ENCODE results near the gene AMD1.

AMD1 gene

DNA sequence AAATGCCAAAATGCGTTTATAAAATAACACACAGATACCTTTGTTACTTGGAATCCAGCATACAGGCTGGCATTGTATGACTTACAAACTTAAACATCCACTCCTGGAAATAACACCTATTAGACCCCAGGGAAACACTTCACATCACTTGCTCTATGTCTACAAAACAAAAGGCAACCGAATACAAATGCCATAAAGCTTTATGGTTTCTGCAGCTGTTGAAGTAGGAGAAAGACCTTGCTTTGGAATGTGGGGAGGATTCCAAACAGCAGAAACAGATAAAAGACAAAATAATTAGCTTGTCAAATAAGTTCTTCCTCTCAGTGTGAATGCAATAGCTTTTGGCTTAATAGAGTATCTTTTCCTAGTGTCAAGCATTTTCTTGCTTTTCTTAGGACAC lies 9.8 kb upstream of the AMD1 start:
- no peak for DNase-seq (ENCODE audit: extremely low read depth, low read depth)
- TF ChIP-seq, protein P1, sequence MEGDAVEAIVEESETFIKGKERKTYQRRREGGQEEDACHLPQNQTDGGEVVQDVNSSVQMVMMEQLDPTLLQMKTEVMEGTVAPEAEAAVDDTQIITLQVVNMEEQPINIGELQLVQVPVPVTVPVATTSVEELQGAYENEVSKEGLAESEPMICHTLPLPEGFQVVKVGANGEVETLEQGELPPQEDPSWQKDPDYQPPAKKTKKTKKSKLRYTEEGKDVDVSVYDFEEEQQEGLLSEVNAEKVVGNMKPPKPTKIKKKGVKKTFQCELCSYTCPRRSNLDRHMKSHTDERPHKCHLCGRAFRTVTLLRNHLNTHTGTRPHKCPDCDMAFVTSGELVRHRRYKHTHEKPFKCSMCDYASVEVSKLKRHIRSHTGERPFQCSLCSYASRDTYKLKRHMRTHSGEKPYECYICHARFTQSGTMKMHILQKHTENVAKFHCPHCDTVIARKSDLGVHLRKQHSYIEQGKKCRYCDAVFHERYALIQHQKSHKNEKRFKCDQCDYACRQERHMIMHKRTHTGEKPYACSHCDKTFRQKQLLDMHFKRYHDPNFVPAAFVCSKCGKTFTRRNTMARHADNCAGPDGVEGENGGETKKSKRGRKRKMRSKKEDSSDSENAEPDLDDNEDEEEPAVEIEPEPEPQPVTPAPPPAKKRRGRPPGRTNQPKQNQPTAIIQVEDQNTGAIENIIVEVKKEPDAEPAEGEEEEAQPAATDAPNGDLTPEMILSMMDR (IDR thresholded peaks at IDR 0.05; ENCODE audit: low read depth, low read length): no peak

DNA sequence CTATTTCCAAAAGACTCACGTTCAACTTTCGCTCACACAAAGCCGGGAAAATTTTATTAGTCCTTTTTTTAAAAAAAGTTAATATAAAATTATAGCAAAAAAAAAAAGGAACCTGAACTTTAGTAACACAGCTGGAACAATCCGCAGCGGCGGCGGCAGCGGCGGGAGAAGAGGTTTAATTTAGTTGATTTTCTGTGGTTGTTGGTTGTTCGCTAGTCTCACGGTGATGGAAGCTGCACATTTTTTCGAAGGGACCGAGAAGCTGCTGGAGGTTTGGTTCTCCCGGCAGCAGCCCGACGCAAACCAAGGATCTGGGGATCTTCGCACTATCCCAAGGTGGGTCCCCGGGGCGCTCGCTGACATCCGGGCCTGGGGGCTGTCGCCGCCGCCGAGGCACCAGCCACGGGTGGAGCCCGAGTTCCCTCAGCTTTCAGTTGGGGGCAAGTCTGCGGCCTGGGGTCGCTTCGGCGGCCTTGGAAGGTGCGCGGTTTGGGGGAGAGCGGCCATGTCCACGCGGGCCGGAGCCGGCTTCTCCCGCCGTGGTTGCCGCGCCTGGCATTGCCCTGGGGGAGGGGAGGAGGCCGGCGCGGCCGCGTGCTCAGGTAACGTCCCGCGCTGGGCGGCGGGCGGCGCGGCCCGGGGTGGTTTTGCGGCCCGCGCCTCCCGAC lies 429 bp downstream of the AMD1 start:
- no peak for DNase-seq (ENCODE audit: extremely low read depth, low read depth)
- TF ChIP-seq, protein P1 (IDR thresholded peaks at IDR 0.05; ENCODE audit: low read depth, low read length): no peak

DNA sequence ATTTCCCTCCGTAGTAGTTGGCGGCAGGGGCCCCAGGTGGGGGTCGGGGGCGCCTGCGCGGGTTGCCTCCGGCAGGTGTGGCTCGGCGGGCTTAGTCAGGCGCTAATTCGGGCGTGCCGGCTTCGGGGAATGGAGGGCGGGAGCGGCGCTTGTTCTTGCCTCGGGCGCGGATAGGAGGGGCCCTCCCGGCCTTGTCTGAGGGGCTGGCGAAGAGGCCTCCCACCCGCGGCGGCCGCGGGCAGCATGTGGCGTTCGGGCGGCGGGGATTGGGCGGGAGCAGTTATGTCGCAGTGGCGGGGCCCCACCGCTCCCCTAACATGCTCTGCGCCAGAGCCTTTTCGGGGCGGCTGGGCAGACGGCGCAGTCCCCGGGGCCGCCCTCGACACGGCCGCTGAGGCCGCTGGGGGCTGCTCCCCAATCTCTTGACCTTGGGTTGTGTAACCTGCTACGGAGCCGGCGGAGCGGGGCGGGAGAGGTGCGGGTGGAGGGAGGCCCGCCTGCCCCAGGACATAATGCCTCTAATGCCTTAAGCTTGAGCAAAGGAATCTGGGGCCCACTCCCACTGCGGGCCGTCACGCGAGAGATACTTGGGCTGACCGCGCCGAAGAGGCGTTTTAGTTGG lies 1.1 kb downstream of the AMD1 start:
- TF ChIP-seq, protein P1 (IDR thresholded peaks at IDR 0.05; ENCODE audit: low read depth, low read length): no peak
- DNase-seq (ENCODE audit: extremely low read depth, low read depth): no peak

DNA sequence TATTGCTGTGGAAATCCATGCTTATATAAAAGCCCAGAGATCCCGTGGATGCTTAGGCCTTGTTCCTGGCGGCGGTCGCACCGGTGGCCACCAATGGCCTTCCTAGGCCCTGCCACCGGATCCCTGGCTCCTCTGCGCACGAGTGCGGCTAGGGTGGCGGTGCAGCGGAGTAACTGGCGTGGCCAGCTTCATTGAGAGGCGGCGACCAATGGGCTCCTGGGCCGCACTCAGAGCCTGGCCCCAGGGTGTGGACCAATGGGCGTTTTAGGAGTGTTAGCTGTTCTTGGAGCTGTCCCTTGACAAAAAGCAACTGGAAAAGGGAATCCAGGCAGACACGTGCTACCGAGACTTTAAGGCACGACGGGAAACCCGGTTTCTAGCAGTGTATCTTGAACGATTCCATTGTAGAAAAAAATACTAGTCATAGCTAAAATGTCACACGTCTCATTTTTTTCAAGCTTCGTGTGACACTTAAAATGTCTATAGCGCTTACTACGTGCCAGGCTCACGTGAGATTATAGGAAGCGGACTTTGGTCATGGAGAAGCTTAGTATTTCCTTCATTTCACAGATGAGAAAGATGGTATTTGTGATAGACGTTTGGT lies 1.7 kb downstream of the AMD1 start:
- TF ChIP-seq, protein P1 (IDR thresholded peaks at IDR 0.05; ENCODE audit: low read depth, low read length): no peak
- peak; percentile 67 for DNase-seq (ENCODE audit: extremely low read depth, low read depth)

DNA sequence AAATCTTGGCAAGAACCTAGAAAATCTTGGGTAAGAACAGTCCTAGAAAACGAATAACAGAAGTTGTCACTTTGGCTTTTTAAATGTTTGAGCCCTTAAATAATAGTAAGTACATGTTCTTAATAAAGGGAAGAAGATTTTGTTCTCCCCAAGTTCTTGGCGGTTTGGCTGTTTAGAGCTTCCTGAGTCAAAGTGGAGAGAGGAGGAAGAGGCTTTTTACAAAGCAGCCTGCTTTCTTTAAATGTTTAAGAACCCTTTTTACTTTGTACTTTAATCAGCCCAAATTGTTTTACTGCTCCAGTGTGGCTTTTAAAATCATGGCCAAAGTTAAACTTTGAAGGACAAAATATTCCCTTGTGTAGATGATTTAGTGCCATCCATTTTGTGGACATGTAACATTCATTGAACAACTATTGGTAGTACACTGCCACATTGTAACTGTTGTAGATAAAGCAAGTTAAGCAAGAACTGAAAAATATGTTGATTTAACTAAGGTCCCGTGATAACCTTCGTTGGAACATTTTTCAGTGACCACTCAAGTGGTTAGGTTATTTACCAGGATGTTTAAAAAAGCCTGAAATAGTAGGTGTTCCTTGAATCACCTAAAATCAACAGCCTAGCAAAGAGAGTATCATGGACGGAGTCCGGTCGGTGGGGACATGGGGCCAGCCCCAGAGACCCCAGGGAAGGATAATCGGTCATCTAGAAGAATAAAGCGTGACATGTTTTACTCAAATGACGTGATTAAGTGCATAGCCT lies 2.4 kb downstream of the AMD1 start:
- no peak for DNase-seq (ENCODE audit: extremely low read depth, low read depth)
- TF ChIP-seq, protein P1 (IDR thresholded peaks at IDR 0.05; ENCODE audit: low read depth, low read length): no peak

DNA sequence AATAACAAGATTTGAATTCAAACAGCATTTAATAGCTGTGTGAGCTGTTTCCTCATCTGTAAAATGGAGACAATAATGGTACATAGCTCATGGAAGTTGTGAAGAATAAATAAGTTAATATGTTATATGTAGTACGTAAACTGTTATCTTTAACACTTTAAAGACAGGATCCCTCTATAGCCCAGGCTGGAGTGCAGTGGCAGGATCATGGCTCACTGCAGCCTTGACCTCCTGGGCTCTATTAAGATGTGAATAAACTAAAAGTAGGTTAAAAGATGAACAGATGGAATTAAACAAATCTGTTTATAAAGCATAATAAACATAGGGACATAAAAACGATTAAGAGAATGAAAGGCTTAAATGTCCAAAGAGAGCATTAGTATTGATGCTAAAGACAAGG lies 3.0 kb downstream of the AMD1 start:
- no peak for DNase-seq (ENCODE audit: extremely low read depth, low read depth)
- TF ChIP-seq, protein P1 (IDR thresholded peaks at IDR 0.05; ENCODE audit: low read depth, low read length): no peak
